HepG2 (cell line): Measurements from ENCODE around the gene ST14. TPM values are rescaled to one million over a fixed set of nuclear protein-coding genes. Genes with fewer than 3 reads are reported as not detected.

Experiments used
- ATAC-seq: fragments of 200-7000 bp; cut with Tn5 transposase; 3 replicates; pipeline ENCODE4 v1.9.1; 2020; ENCODE audit warnings: mild to moderate bottlenecking, moderate library complexity
- BruUV-seq: library from RNA; stranded (reverse); fragments of 400-500 nt; replicated peaks from 2 replicates; lab custom pipeline; 2021; lab: Mats Ljungman, UMichigan
- CTCF ChIA-PET: fragments of 300-600 bp; formaldehyde crosslinking; extraction: SDS; loops from one replicate; lab custom pipeline; 2021; ENCODE audit warnings: low total read pairs, inconsistent platforms, low intra/inter-chr PET ratio; lab: Yijun Ruan, JAX
- POLR2A ChIA-PET: fragments of 350-600 bp; sonication (Branson Sonifier 250); formaldehyde crosslinking; loops from one replicate; lab custom pipeline; 2020; ENCODE audit warnings: antibody characterized with exemption, inconsistent platforms; lab: Yijun Ruan, JAX
- DNase-seq: peaks from one replicate; pipeline ENCODE4 v3.0.0-alpha.2; 2015; ENCODE audit warnings: low spot score
- FAIRE-seq: peaks from 3 replicates; lab custom pipeline; 2011; peaks lifted over from hg19 to GRCh38; lab: Jason Lieb, UNC
- H2AFZ ChIP-seq: one replicate; pipeline ENCODE4 v1.6.1; 2011; ENCODE audit warnings: low read length, inconsistent platforms
- H3K27ac ChIP-seq: fragments of 300-600 bp; 3 replicates; pipeline ENCODE4 v1.8.0; 2011; ENCODE audit warnings: mixed run types, mild to moderate bottlenecking, mixed read lengths, low read length, inconsistent platforms; ENCODE audit not compliant: insufficient read depth; ENCODE audit errors: extremely low read length
- H3K27me3 ChIP-seq, 2 experiments: fragments of 200-600 bp in 1 of 2; 2 replicates in 1 of 2; 3 replicates in 1 of 2; pipeline versions ENCODE4 v1.6.0 to v1.8.0; 2011; ENCODE audit warnings: low read length in 2 of 2, mild to moderate bottlenecking in 2 of 2, moderate library complexity in 2 of 2, inconsistent platforms in 1 of 2; ENCODE audit not compliant: insufficient read depth in 2 of 2, control insufficient read depth in 1 of 2
- H3K36me3 ChIP-seq, 2 experiments: fragments of 200-600 bp in 1 of 2; replicated peaks in 1 of 2; 2 replicates in 1 of 2; 3 replicates in 1 of 2; pipeline versions ENCODE4 v1.5.1 to v1.8.0; 2011; ENCODE audit warnings: low read length in 2 of 2, inconsistent platforms in 1 of 2; ENCODE audit not compliant: insufficient read depth in 2 of 2, control insufficient read depth in 1 of 2
- H3K4me1 ChIP-seq: 2 replicates; pipeline ENCODE4 v1.5.1; 2012; ENCODE audit warnings: low read length, inconsistent platforms; ENCODE audit not compliant: insufficient read depth
- H3K4me2 ChIP-seq: 2 replicates; pipeline ENCODE4 v1.6.0; 2011; ENCODE audit warnings: low read depth, low read length, inconsistent platforms
- H3K4me3 ChIP-seq, 3 experiments: fragments of 200-600 bp in 1 of 3; sonication (generic), shearing (Covaris generic) in 1 of 3; replicated peaks in 1 of 3; 2 replicates each; pipeline ENCODE4 v1.5.1; 2011 to 2016; ENCODE audit warnings: low read length in 3 of 3, inconsistent platforms in 2 of 3, low read depth in 2 of 3, mild to moderate bottlenecking in 2 of 3, control low read depth in 1 of 3, mixed read lengths in 1 of 3; ENCODE audit not compliant: insufficient read depth in 1 of 3
- H3K79me2 ChIP-seq: one replicate; pipeline ENCODE4 v1.6.1; 2011; ENCODE audit warnings: low read length, inconsistent platforms; ENCODE audit not compliant: insufficient read depth
- H3K9ac ChIP-seq: 2 replicates; pipeline ENCODE4 v1.6.0; 2011; ENCODE audit warnings: mild to moderate bottlenecking, low read depth, low read length, inconsistent platforms; ENCODE audit not compliant: insufficient read depth
- H3K9me3 ChIP-seq: 2 replicates; pipeline ENCODE4 v1.5.1; 2012; ENCODE audit warnings: mild to moderate bottlenecking, low read length
- H4K20me1 ChIP-seq: 2 replicates; pipeline ENCODE4 v1.6.0; 2011; ENCODE audit warnings: inconsistent platforms, mild to moderate bottlenecking, low read length, moderate library complexity; ENCODE audit not compliant: insufficient read depth
- BATF2 ChIP-seq: sonication (generic); formaldehyde crosslinking; IDR thresholded peaks from 2 replicates; pipeline ENCODE4 v1.8.0; 2022; ENCODE audit warnings: mild to moderate bottlenecking, missing genetic modification reagents, moderate library complexity
- HMG20B ChIP-seq: conservative IDR thresholded peaks from 2 replicates; pipeline ENCODE4 v1.6.1; 2016; ENCODE audit warnings: missing genetic modification reagents, missing compliant biosample characterization
- KLF6 ChIP-seq: IDR thresholded peaks from 2 replicates; pipeline ENCODE4 v1.8.0; 2016; ENCODE audit warnings: missing biosample characterization, missing genetic modification reagents
- PAX8 ChIP-seq: sonication (generic); formaldehyde crosslinking; IDR thresholded peaks from 2 replicates; pipeline ENCODE4 v1.8.0; 2022; ENCODE audit warnings: mild to moderate bottlenecking, missing genetic modification reagents, borderline replicate concordance
- PCBP1 ChIP-seq: fragments of 200-400 bp; formaldehyde crosslinking; IDR thresholded peaks from 2 replicates; pipeline ENCODE4 v1.6.1; 2017; ENCODE audit warnings: mild to moderate bottlenecking, low read depth, low read length, borderline replicate concordance
- SSRP1 ChIP-seq: IDR thresholded peaks from 2 replicates; pipeline ENCODE4 v1.6.1; 2016; ENCODE audit warnings: control low read depth
- XBP1 ChIP-seq: sonication (generic); formaldehyde crosslinking; IDR thresholded peaks from 2 replicates; pipeline ENCODE4 v1.5.0; 2020; ENCODE audit warnings: missing genetic modification reagents
- ZNF44 ChIP-seq: sonication (generic); formaldehyde crosslinking; IDR thresholded peaks from 2 replicates; pipeline ENCODE4 v1.5.1; 2020; ENCODE audit warnings: mild to moderate bottlenecking, missing genetic modification reagents
- ZXDC ChIP-seq: sonication (generic); formaldehyde crosslinking; IDR thresholded peaks from 2 replicates; pipeline ENCODE4 v1.5.0; 2020; ENCODE audit warnings: mild to moderate bottlenecking, missing genetic modification reagents
- WGBS: methylation state at CpG from one replicate; pipeline ENCODE4 v1.1.6; 2017; ENCODE audit warnings: low lambda C conversion rate; 5-methylcytosine and 5-hydroxymethylcytosine counted together
- in situ Hi-C: cut with HindIII; loops from 2 replicates; pipeline ENCODE4 v1.10.0; 2017; ENCODE audit warnings: low pct_unique_long_range_greater_than_20kb; ENCODE audit not compliant: extremely low pct_ligation_motif_present
- intact Hi-C: fragments of 100-400 bp; cut with micrococcal nuclease; formaldehyde crosslinking; loops from one replicate; pipeline ENCODE4 v1.10.0; 2022; ENCODE audit not compliant: unreplicated experiment
- polyA plus RNA-seq, 8 experiments: library from polyadenylated mRNA; depleted of rRNA in 3 of 8; stranded (reverse) in 7 of 8; unstranded in 1 of 8; fragments of >200 nt; fragmentation: Illumina TruSeq in 4 of 8; extraction: Trizol in 4 of 8; gene quantifications; 2 replicates each; pipeline versions ENCODE4 v1.2.1 to v1.2.3, GENCODE V29; 2011 to 2016; ENCODE audit warnings: low read depth in 4 of 8, missing spikeins in 1 of 8, mixed read lengths in 1 of 8; ENCODE audit not compliant: insufficient read depth in 1 of 8
- total RNA-seq, 5 experiments: library from RNA; depleted of rRNA; stranded (reverse); fragments of >200 nt; fragmentation: Illumina TruSeq; extraction: Trizol; gene quantifications; 2 replicates each; pipeline ENCODE4 v1.2.3, GENCODE V29; 2016; ENCODE audit warnings: low read depth in 1 of 5

ST14 gene
- total and polyA plus RNA-seq, 2 of the 13 experiments (the other 11 are each of a cell fraction or from before 2014, with no cell fraction given) = 0.88 to 1.4 TPM

GRCh38 chr11:130246270-130246669 lies 86.7 kb downstream of the ST14 start (continued):
- TF ChIP-seq SSRP1 (CRISPR knock-in tag) = no peak

GRCh38 chr11:130246738-130247137 lies 87.2 kb downstream of the ST14 start:
- ATAC-seq (no peak), DNase-seq (no peak), FAIRE-seq (no peak)
- Histone ChIP-seq H3K79me2 (no peaks in the 10 kb centered on the region), H3K36me3 (0 out of 5 replicates have a peak, but pooled peaks cover 0 to 5% of the 10 kb centered on the region in 2 experiments), H3K27me3 (no peaks in the 10 kb centered on the region), H2AFZ (no peak overlapping the region), H4K20me1 (no peaks in the 10 kb centered on the region), H3K4me1 (peaks cover 10% of the 10 kb centered on the region; the same call in 1 of the 2 replicates), H3K27ac (no peak overlapping the region), H3K4me2 (no peak overlapping the region), H3K4me3 (no peak overlapping the region), H3K9me3 (no peaks in the 10 kb centered on the region), H3K9ac (no peak overlapping the region)
- TF ChIP-seq XBP1 (no peak), BATF2 (CRISPR knock-in tag) (no peak), PAX8 (CRISPR knock-in tag) (no peak), HMG20B (CRISPR knock-in tag) (no peak)
- BruUV-seq = no TSS peak
- ChIA-PET POLR2A (no interaction called here), CTCF (no interaction called here)
- intact Hi-C loops (no loop called here), in situ Hi-C loops (no loop called here)
- 100% methylated on average over 3 of the region's 3 CpGs for WGBS

- 0 out of 5 replicates have a peak, but pooled peaks cover 0 to 5% of the 10 kb centered on the region in 2 experiments for H3K36me3 ChIP-seq
- no peak for FAIRE-seq
- no peaks in the 10 kb centered on the region for H3K27me3 ChIP-seq
- H3K9ac ChIP-seq = no peak overlapping the region
- no peak overlapping the region for H3K27ac ChIP-seq
- H4K20me1 ChIP-seq = no peaks in the 10 kb centered on the region
- in situ Hi-C loops = no loop called here
- intact Hi-C loops = no loop called here
- BruUV-seq = no TSS peak
- CTCF ChIA-PET = no interaction called here
- no peaks in the 10 kb centered on the region for H3K79me2 ChIP-seq
- H3K9me3 ChIP-seq = no peaks in the 10 kb centered on the region
- 94% methylated on average over 2 of the region's 2 CpGs for WGBS
- peaks cover 6% of the 10 kb centered on the region; the same call in 1 of the 2 replicates for H3K4me1 ChIP-seq
- H2AFZ ChIP-seq = no peak overlapping the region
- H3K4me2 ChIP-seq = no peak overlapping the region
- H3K4me3 ChIP-seq = no peak overlapping the region
- ATAC-seq = no peak
- POLR2A ChIA-PET = no interaction called here
- DNase-seq = no peak
- TF ChIP-seq ZNF44 (CRISPR knock-in tag) = no peak
- TF ChIP-seq ZXDC (CRISPR knock-in tag) = no peak
- TF ChIP-seq KLF6 = no peak
- no peak for TF ChIP-seq PCBP1
Measured at GRCh38 chr11:130247319-130247718, 87.7 kb downstream of the ST14 start.
